Ascending aorta (tissue), 2 donors: ENCODE measurements around the gene KIF9. TPM values are rescaled to one million over a fixed set of nuclear protein-coding genes. Genes with fewer than 3 reads are reported as not detected.

Source experiments
- DNase-seq, 2 donors: peaks; one replicate each; pipeline ENCODE4 v3.0.0-alpha.2; 2019; ENCODE audit warnings: low spot score in 2 of 2
- H3K27ac ChIP-seq, 2 donors: fragments of 200-600 bp; sonication (generic); one replicate each; pipeline ENCODE4 v1.5.1; 2016 to 2017; ENCODE audit warnings: mild to moderate bottlenecking in 1 of 2
- H3K27me3 ChIP-seq: fragments of 200-600 bp; sonication (generic); one replicate; pipeline ENCODE4 v1.5.1; 2017
- H3K36me3 ChIP-seq, 2 donors: fragments of 200-600 bp; sonication (generic); one replicate each; pipeline ENCODE4 v1.5.1; 2016
- H3K4me1 ChIP-seq, 2 donors: fragments of 200-600 bp; sonication (generic); one replicate each; pipeline ENCODE4 v1.5.1; 2016 to 2017; ENCODE audit warnings: mild to moderate bottlenecking in 1 of 2
- H3K4me3 ChIP-seq, 2 donors: fragments of 200-600 bp; sonication (generic); one replicate each; pipeline ENCODE4 v1.5.1; 2016 to 2017; ENCODE audit warnings: mild to moderate bottlenecking in 1 of 2
- H3K9me3 ChIP-seq, 2 donors: fragments of 200-600 bp; sonication (generic); one replicate each; pipeline ENCODE4 v1.5.1; 2016
- CTCF ChIP-seq, 3 experiments: fragments of 200-600 bp in 2 of 3; fragments of 450-650 bp in 1 of 3; sonication (generic) in 2 of 3; IDR thresholded peaks; one replicate each; pipeline ENCODE4 v1.5.1; 2016 to 2019; ENCODE audit warnings: antibody characterized with exemption in 3 of 3, mild to moderate bottlenecking in 1 of 3, moderate library complexity in 1 of 3
- intact Hi-C: fragments of 100-400 bp; cut with DNase I; formaldehyde crosslinking; loops from one replicate; pipeline ENCODE4 v1.15.1; 2023
- total RNA-seq: library from RNA; depleted of rRNA; stranded (reverse); fragments of >200 nt; gene quantifications from one replicate; pipeline ENCODE4 v1.1.0, GENCODE V29; 2016

The KIF9 gene
- total RNA-seq, 1 donor from 2014 or later, result not detected

- no peak overlapping the region for H3K27ac ChIP-seq
- no peaks in the 10 kb centered on the region for H3K4me1 ChIP-seq
- no peak overlapping the region for H3K4me3 ChIP-seq
- no peak for TF ChIP-seq CTCF (IDR thresholded peaks at IDR 0.05)
- intact Hi-C loops, result no loop called here
- no peaks in the 10 kb centered on the region for H3K36me3 ChIP-seq
- H3K27me3 ChIP-seq, result no peaks in the 10 kb centered on the region
- DNase-seq, result no peak
- H3K9me3 ChIP-seq, result no peaks in the 10 kb centered on the region
These were observed 37.3 kb downstream of the KIF9 start for GRCh38 chr3:47245271-47245670.

- no peaks in the 10 kb centered on the region for H3K4me1 ChIP-seq
- no peak for TF ChIP-seq CTCF (IDR thresholded peaks at IDR 0.05)
- no peaks in the 10 kb centered on the region for H3K9me3 ChIP-seq
- no peak overlapping the region for H3K27ac ChIP-seq
- no peaks in the 10 kb centered on the region for H3K27me3 ChIP-seq
- no peak overlapping the region for H3K4me3 ChIP-seq
- intact Hi-C loops, result no loop called here
- DNase-seq, result no peak
- H3K36me3 ChIP-seq, result no peaks in the 10 kb centered on the region
These were observed 38.0 kb downstream of the KIF9 start for GRCh38 chr3:47244531-47245100.

- H3K27me3 ChIP-seq, result no peaks in the 10 kb centered on the region
- intact Hi-C loops, result no loop called here
- H3K27ac ChIP-seq, result no peak overlapping the region
- no peak for DNase-seq
- no peaks in the 10 kb centered on the region for H3K36me3 ChIP-seq
- H3K4me1 ChIP-seq, result no peaks in the 10 kb centered on the region
- no peaks in the 10 kb centered on the region for H3K9me3 ChIP-seq
- TF ChIP-seq CTCF (IDR thresholded peaks at IDR 0.05), result no peak
- no peak overlapping the region for H3K4me3 ChIP-seq
These were observed 39.0 kb downstream of the KIF9 start for GRCh38 chr3:47243419-47244147.

- no peak for TF ChIP-seq CTCF (IDR thresholded peaks at IDR 0.05)
- no peaks in the 10 kb centered on the region for H3K27me3 ChIP-seq
- no peak overlapping the region for H3K27ac ChIP-seq
- no peaks in the 10 kb centered on the region for H3K9me3 ChIP-seq
- H3K36me3 ChIP-seq, result no peaks in the 10 kb centered on the region
- intact Hi-C loops, result no loop called here
- H3K4me3 ChIP-seq, result no peak overlapping the region
- no peaks in the 10 kb centered on the region for H3K4me1 ChIP-seq
- no peak for DNase-seq
These were observed 42.7 kb downstream of the KIF9 start for GRCh38 chr3:47239929-47240328.

- DNase-seq, result no peak
- no peaks in the 10 kb centered on the region for H3K4me1 ChIP-seq
- H3K36me3 ChIP-seq, result no peaks in the 10 kb centered on the region
- no peak overlapping the region for H3K4me3 ChIP-seq
- intact Hi-C loops, result no loop called here
- H3K27me3 ChIP-seq, result no peaks in the 10 kb centered on the region
- TF ChIP-seq CTCF (IDR thresholded peaks at IDR 0.05), result no peak
- no peak overlapping the region for H3K27ac ChIP-seq
- no peaks in the 10 kb centered on the region for H3K9me3 ChIP-seq
These were observed 44.6 kb downstream of the KIF9 start for GRCh38 chr3:47238017-47238416.
